Left cardiac atrium (tissue), 4 donors: ENCODE data around the gene LMCD1. TPM values are rescaled to one million over a fixed set of nuclear protein-coding genes. Genes with fewer than 3 reads are reported as not detected.
A peak's percentile ranks its signal among the peaks of the same experiment; 100 is the strongest.

Source experiments
- ATAC-seq, 2 donors: fragments of 200-7000 bp; cut with Tn5 transposase; one replicate each; pipeline ENCODE4 v1.9.1; 2020; ENCODE audit warnings: mild to moderate bottlenecking in 2 of 2, moderate library complexity in 2 of 2
- DNase-seq: peaks from one replicate; pipeline ENCODE4 v3.0.0-alpha.2; 2020
- intact Hi-C, 2 donors: fragments of 100-400 bp; cut with DNase I; formaldehyde crosslinking; loops; one replicate each; pipeline versions ENCODE4 v1.14.1 to v1.15.1; 2022 to 2023
- long read RNA-seq: library from polyadenylated mRNA; unstranded; transcript quantifications from one replicate; pipeline ENCODE4 v2.0.0, GENCODE V29; 2021
- total RNA-seq, 2 donors: library from RNA; stranded (reverse); fragmentation: NEBNext Ultra II Directional; extraction: Animal tissue kit (Norgen Biotek cat#: 25700); gene quantifications; one replicate each; pipeline ENCODE4 v1.2.1, GENCODE V29; 2021
- donor health status: DM: no; HTN: yes; CAD: no.
- donor health status: DM: no; HTN: yes; CAD: no; lungs with severe emphysema.
- donor health status: DM: yes; HTN: yes; CAD: no.
- donor health status: Dilated cardiomyopathy.

Gene LMCD1, protein sequence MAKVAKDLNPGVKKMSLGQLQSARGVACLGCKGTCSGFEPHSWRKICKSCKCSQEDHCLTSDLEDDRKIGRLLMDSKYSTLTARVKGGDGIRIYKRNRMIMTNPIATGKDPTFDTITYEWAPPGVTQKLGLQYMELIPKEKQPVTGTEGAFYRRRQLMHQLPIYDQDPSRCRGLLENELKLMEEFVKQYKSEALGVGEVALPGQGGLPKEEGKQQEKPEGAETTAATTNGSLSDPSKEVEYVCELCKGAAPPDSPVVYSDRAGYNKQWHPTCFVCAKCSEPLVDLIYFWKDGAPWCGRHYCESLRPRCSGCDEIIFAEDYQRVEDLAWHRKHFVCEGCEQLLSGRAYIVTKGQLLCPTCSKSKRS
- total RNA-seq, result 10 to 100 TPM; 52.9 to 63.7 TPM
- long read RNA-seq, full-length matches to known transcripts, result 93 of 99 reads
- long read RNA-seq, partial matches to known transcripts, result 3 of 99 reads
- long read RNA-seq, other reads (novel, unspliced or antisense), result 3 of 99 reads

DNA sequence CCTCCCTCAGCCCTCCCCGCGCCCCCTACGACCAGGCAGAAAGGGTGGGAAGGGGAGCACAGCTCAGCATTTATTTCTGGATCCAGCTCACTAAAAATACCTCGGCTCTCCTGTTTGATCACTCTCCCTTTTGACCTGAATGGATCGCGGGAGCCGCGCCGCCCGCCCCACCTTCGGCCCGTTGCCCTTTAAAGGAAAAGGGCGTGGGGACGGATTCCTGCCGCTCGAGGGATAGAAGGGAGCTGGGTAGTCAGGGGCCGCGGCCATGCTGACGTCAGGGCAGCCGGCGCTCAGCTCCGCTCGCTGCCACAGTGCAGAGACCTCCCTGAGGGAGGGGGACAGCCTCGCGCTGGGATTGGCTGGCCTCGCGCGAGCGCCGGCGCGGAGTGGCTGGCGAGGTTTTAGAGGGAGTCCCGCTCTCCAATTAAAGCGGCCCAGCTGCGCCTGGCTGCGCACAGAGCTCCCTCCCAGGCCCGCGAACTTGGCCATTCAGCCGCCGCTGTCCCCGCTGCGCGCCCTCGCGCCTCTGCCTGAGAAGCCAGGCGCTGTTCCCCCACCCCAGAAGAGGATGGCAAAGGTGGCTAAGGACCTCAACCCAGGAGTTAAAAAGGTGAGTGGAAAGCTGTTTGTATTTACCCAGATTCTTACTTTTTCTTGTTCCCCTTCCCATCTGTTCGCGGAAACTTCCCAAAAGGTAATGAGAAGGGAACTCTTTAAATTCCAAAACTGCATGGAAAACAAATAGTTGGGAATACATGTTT, at the start of gene LMCD1:
TSS of gene LMCD1 (plus strand) at position 453 of the 761 bp plus-strand sequence. CDS start at position 569, 116 bp downstream.
- DNase-seq, result peak; percentile 96
- ATAC-seq, result peak; percentile 98
- intact Hi-C loops, result loop anchor here (10.0 kb wide), 2 partner anchors 93 to 103 kb away; no protein-coding TSS in a partner anchor

DNA sequence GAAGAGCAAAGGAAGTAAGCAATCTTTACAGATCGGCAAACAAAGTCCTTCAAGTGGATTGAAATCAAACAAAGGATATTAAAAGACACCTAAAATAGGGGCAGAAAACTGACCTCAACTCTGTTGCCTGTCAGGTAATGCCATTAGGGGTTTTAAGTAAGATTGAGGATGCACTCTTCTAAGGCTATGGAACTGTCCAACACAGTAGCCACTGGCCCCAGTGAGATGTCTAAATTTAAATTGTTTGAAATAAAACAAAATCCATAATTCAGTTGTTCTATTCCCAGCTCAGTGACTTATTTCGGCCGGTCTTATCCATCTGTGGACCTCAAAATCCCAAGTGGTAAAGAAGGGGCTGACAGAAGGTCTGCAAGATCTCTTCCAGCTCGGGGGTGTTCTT, 49.5 kb upstream of the LMCD1 start:
- intact Hi-C loops, result no loop called here
- DNase-seq (no peak), ATAC-seq (no peak)

DNA sequence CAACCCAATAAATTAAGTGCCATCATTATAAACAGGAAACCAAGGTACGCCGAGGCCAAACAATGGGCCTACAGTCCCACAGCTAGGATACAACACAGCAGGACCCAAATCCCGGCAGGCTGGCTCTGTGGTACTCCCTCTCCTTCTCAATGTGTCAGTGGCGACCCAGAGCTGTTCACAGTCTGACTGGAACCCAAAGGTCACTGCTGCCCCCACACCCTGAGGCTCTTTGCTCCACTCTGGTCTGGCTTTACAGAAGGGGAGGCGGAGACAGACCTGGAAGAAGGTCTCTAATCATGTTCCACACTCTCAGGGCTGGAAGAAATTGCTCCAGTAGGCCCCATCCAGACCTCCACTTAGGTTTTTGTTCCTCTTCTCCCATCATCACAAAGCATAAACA, 48.5 kb upstream of the LMCD1 start:
- intact Hi-C loops, result no loop called here
- ATAC-seq (no peak), DNase-seq (no peak)

DNA sequence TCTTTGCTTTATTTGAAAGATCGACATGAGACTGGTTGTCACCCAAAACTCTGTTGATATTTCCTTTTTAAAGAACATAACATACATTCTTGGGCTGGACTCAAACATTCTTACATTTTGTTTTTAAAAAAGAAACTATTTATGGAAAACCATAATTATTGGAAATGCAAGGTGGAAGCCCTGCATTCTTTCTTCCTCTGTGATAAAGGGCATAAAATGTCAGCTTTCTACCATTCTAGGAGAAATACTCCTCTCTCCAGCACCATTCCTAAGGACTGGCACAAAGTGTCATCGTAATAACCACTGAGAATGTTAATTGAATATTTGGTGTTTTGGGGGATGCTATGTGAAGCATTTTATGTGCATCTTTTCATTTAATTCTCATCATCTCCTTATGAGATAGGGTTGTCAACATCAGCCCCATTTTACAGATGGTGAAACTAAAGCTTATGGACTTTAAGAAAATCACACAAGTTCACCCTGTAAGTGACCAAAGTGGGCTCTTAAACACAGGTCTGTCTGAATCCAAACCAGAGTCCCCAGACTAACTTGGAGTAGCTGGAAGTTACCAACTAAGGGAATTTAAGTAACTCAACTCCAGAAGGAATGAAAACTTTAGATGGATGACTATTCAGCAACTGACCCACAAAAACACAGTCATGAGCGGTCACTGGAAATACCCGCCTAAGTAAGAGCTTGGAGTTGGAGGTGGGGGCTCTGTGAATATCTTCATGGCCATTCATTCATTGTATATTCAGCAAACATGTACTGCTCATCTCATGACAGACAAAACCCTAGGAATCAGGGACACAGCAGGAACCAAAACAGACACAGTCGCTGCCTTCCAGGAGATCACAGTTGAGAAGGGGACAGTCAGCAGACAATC, 45.9 kb upstream of the LMCD1 start:
- ATAC-seq (no peak), DNase-seq (no peak)
- intact Hi-C loops, result no loop called here

DNA sequence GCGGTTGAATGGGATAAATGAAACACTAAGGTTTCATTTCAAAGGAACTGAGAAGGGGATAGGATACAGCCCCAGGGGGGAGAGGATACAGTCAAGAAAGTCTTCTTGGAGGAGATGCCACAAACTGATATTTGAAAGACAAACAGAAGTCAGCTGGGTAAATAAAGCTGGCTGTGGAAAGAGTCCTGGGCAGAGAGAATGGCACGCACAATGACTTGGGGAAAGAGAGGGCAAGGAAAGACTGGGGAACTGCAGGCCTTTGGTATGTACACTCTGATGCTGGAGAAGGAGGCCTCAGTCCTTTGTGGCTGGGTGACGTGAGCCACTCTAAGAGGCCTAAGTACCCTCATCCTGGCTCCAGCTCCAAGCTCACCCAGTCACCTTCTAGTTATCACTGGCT, 45.2 kb upstream of the LMCD1 start:
- ATAC-seq (no peak), DNase-seq (no peak)
- intact Hi-C loops, result no loop called here

DNA sequence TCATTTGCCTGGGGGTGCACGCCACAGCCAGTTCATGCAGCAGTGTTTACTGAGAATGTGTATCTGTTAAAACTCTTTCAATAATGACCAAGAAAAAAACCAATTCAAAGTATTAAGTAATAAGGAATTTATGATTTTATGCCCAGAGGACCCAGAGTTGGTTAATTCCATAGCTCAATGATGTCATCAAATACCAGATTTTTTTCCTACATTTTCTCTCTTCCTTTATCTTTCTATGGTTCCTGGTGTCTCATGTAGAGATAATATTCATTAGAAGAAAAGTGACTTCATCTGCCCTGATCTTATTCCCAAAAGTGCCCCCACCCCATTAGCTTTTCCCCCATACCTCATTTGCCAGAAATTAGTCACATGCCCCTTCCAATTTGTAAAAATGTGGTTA, 44.6 kb upstream of the LMCD1 start:
- no peak for ATAC-seq
- no peak for DNase-seq
- intact Hi-C loops, result no loop called here

DNA sequence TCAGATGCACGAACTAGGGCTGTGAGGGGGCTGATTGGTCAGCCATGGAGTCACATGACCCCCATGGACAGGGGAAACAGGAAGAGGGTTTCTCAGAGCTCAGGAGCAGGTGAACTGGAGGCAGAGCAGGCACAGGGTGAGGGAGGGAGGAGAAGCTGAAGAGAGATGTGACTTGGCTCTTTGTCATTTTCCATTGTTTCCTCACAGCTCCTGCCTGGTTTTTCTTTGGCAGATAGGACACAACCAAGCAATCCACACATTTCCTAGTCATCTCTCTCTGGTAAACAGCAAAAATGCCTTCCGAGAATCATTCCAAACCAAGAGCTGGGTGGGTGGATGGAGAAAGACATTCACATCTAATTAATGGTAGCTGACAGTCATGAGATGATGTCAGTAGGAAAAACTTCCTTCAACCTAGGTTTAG, 43.4 kb upstream of the LMCD1 start:
- no peak for ATAC-seq
- intact Hi-C loops, result no loop called here
- DNase-seq, result no peak

DNA sequence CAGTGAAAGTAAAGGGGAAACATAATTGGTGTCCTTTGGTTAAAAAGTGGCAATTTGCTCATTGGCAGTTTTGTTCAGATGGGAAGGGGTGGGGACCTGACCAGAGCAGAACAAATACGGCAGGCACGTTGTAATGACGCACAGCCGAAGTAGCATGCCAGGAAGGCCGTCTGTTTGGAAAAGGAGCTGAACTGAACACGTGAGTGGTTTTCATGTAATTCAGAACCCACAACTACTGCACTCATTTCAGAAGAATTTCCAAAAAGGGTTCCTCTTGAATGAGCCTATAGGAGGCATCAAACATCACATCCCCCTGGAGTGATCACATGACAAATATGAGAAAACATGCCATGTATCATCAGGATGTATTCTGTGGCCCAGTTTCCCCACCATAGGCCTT, 42.9 kb upstream of the LMCD1 start:
- ATAC-seq (peak; percentile 29 to 31), DNase-seq (peak; percentile 48)
- intact Hi-C loops, result no loop called here

DNA sequence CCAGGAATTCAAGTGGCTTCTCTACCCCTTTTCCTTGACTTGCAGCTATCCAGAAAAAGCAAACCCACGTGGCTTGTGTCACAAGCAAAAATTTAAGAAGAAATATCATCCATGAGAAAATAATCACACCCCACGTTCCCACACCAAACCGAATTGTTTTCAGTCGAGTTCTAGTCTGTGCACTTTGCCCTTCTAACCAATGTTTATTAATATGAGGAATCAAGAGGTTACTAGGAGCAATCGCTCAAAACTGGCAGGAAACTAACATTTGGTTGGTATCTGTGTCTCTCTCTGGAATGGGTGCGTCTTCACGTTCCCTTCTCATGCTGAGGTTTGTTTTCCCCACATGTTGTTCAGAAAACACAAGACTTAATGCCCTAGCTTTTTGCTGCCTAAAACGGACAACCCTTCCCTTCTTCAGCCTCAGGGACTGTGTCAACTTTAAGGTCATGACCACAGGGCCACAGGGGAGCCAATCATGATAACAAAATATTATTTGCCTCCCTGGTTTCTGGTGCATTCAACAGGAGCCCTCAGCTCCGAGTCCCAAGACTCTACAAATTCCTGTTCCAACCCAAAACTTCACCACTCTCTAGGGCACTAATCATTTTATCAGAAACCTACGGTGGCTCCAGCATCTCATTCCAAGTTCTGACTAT, 41.4 kb upstream of the LMCD1 start:
- DNase-seq (no peak), ATAC-seq (peak in 1 of 2 donors; percentile 25)
- intact Hi-C loops, result no loop called here

DNA sequence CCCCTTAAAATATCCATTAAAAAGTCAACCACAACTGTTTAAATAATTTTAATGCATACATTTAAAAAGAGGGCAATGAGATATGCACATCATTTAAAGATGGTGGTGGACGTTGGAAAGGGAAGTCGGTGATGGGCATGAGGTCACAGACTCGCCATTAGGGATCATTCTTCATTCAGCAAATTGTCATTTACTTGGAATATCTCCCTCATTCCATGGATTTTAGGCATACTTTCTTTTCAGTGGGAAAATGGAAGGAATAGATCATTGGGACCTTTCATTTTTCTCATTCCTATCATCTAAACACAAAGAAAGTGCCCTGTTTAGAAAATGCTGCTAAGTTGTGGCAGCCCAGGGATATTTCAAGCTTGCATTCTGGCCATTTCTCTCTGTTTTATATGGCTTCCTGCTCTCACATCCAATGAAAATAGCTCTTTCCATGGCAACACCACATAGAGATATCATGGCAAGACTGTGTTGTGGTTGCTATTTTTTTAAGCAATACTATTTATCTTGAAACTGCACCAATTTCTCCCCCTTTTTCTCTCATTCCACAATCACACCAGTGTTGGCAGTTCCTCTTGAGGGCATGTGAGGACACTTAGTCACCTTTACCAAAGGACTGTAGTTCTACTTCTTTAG, 40.7 kb upstream of the LMCD1 start:
- ATAC-seq (peak; percentile 64 to 65), DNase-seq (no peak)
- intact Hi-C loops, result no loop called here

DNA sequence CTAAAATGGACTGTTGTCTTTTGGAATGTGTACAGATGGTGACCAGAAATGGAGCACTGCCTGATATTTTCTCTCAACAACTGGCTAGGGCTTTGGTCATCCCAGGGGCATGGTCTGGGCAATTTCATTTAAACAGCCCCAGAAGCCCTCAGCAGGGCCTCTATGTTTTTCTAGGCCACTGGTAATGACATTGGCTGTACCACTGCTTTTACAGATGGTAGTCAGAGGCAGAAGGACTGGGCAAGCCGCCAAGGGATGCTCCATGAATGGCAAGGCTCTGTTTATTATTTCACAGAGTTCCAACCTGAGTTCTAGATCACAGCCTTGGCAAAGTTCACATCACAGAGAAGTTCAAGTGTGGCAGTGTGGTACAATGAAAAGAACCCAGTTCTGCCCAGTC, 37.0 kb upstream of the LMCD1 start:
- ATAC-seq (no peak), DNase-seq (no peak)

DNA sequence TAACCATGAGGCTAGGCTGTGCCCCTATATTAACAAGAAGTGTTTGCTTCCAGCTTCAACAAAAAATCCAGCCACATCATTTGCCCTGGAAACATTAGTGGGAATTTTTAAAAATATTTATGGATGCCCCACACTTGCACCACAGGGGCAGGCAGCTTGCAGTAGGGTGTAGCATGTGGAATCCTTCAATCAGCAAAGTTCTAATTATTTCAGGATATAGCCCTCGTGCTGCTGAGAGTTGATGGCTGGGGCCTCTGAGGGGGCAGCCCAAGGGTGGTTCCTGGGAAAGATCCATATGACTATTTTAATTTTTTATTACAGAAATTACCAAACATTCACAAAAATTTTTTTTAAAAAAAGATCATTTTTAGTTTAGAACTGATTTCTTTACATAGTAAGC, 35.1 kb upstream of the LMCD1 start:
- no peak for ATAC-seq
- no peak for DNase-seq
- intact Hi-C loops, result no loop called here

More for the DNA sequence above, 37.0 kb upstream of the LMCD1 start:
- intact Hi-C loops, result no loop called here

DNA sequence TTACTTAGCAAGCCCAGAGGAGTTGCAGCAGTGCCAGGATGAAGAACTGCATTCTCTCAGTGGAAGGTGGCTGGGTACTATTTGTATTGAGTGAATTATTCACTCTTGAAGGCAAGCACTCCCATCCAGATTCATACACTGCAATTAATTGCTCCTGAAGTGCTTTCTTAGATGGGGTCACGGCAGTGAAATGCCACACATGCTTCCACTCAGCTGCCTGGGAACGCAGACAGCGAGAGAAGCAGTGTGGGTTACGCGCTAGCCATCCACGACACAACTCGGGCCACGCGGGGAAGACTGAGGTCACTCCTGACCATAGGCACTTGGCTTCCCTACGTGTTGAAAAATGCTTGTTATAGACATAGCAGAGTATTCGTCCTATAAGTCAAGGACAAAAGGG, 30.8 kb upstream of the LMCD1 start:
- ATAC-seq, result peak; percentile 32 to 59
- intact Hi-C loops, result no loop called here
- DNase-seq, result no peak

DNA sequence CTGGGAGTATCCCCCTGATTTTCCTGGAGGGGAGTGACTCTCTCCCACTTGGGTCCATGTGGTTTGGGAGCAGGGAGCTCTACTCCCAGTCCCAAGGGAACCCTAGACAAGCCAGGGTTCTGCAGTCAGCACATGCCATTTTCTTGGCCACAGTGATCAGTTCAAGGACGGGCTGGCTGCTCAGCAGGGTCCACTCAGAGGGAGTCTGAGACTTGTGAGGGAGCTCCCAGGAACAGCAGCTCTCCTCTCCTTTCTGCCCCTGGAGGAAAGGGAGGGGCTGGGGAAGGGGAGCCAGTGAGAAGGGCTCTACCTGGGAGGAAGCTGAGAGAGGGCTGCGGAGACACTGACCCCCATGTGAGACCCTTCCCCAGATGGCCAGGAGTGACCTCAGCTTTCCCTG, 29.1 kb upstream of the LMCD1 start:
- no peak for ATAC-seq
- no peak for DNase-seq
- intact Hi-C loops, result no loop called here

DNA sequence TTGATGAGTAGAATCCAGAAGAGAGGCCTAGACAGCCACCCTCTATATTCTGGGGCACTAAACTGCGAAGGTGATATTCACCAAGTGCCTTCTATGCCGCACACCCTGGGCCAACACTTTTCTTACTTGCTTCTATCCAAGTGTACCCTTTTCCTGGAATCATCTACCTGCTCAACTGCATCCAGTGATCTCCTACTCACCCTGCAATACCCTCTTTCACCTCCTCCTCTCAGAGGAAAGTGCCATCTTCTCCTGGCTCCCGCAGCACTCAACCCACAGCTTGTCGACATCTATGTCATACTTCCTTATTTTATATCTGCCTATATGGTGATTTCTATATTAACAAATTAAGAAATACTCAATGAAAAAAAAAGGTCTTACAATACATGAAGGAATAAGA, 28.6 kb upstream of the LMCD1 start:
- no peak for DNase-seq
- intact Hi-C loops, result no loop called here
- no peak for ATAC-seq

DNA sequence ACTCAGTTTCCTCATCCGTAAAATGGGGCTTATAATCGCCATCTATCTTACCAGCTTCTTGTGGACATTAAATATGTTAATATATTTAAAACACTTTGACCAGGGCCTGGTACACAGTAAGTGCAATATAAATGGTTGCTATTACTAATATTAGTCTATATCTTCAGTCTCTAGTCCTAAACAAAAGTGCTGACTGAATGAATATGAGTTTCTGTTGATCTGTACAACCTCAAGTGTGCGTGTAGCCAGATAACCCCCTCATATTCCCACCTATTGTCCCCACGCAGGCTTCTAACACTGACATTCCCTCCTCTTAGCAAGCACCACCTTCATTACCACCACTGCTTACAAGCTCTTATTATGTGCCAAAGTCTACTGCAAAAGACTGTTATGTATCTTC, 27.6 kb upstream of the LMCD1 start:
- no peak for ATAC-seq
- no peak for DNase-seq
- intact Hi-C loops, result no loop called here

DNA sequence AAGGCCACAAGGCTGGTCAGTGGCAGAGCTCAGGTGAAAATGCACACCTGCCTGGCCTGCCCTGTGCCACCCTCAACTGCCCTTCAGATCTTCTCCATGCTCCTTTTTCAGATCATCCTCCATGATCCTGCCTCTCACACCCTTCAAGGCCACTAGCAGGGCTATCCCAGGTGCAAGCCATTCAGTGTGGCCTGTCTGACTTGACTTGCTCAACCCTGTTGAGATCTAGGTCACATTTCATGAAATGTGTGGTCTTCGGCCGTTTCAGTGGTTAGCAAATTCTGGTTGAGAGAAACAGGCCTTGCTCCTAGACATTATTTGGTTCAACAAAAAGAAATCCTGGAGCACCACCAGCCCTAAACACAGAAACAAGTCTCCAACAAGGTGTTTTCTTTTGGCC, 26.6 kb upstream of the LMCD1 start:
- DNase-seq (no peak), ATAC-seq (no peak)
- intact Hi-C loops, result no loop called here

DNA sequence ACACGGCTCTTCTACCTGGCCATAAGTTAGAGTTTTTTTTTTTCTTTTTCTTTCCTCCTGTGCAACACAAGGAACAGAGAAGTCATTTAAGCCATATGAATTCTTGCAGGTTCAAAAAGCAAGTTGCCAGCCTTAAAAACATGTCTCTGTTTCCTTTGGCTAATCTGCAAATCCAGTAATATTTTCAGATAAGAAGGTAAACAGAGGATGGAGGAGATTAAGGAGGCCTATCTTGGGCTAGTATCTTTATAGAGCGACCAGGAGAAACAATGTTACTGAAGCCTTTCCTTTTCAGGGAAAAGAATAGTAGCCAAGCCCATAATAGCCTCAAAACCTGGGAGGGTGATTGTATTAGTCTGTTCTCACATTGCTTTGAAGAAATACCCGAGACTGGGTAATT, 20.9 kb upstream of the LMCD1 start:
- DNase-seq (no peak), ATAC-seq (no peak)
- intact Hi-C loops, result no loop called here

DNA sequence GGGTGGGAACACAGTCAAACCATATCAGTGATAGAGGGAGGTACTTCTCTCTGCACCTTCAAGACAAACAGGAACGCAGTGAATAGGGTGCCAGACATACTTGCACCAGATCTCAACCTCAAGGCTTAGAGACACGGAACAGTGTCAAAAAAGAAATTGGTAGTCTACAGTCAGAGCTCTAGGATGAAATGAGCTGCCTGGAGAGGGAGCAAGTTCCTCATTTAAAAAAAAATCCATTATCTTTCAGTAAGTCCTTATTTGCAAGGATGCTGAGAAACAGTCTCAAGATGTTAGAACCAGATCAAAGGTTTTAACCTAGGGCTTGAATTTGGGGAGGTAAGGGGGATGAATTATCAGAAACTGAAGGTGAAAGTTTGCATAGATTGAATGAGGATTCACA, 20.2 kb upstream of the LMCD1 start:
- intact Hi-C loops, result no loop called here
- no peak for ATAC-seq
- DNase-seq, result no peak
